ENCODE data around the gene L1CAM. TPM values are rescaled to one million over a fixed set of nuclear protein-coding genes. Genes with fewer than 3 reads are reported as not detected.

The L1CAM gene
- total and polyA plus RNA-seq, 2 of the 8 experiments (the other 6 are each of a cell fraction or from before 2014, with no cell fraction given), result 11.0 to 43.0 TPM

DNA sequence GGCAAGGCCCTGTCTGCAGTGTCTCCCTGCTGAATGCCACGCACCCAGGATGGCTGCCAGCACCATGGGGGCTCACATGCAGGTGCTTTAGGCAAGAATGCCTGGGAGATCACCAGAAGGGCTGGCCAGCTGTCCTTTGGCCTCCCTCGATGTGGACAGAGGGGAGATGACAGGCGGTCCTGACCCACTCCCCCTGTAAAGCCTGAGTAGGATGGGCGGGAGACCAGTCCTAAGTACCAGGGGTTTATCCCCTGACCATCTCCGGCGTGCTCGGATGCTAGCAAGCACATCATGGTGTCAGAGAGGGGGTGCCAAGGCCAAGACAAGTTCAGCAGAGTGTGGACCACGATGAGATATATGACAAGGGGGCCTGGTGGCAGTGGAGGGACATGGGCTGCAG, 60.9 kb downstream of the L1CAM start:
- Histone ChIP-seq H2AFZ (ENCODE audit: low read length) (no peak overlapping the region), H3K79me1 (ENCODE audit: low read depth, low read length) (no peaks in the 10 kb centered on the region; the same call in 1 of the 2 replicates), H3K36me3 (ENCODE audit: control insufficient read depth in 2 of 4, insufficient read depth in 4 of 4, low read length in 3 of 4) (no peaks in the 10 kb centered on the region; a peak in 1 of 8 replicates), H3K9me3 (ENCODE audit: insufficient read depth in 2 of 2, low read depth in 1 of 2, low read length in 1 of 2) (no peaks in the 10 kb centered on the region), H2BK5ac (ENCODE audit: low read depth, low read length) (0 out of 2 replicates have a peak overlapping the region, but pooled peaks have one; percentile 52), H3K23me2 (ENCODE audit: low read depth, low read length) (no peaks in the 10 kb centered on the region), H4K20me1 (replicated peaks in 1 of 2; ENCODE audit: control insufficient read depth in 1 of 2, insufficient read depth in 2 of 2, low read length in 2 of 2) (peaks cover 0 to 2% of the 10 kb centered on the region in 2 experiments), H3K79me2 (ENCODE audit: control insufficient read depth in 1 of 2, insufficient read depth in 2 of 2, low read length in 2 of 2) (peaks cover 26 to 83% of the 10 kb centered on the region in 2 experiments), H3K23ac (ENCODE audit: insufficient read length) (no peak overlapping the region), H3K4me3 (ENCODE audit: extremely low read depth in 1 of 4, insufficient read depth in 2 of 4, low read depth in 3 of 4, low read length in 4 of 4) (no peak overlapping the region; a peak in 1 of 8 replicates), H3K27me3 (replicated peaks in 1 of 4; ENCODE audit: control insufficient read depth in 3 of 4, extremely low read depth in 1 of 4, insufficient read depth in 3 of 4, low read length in 3 of 4) (no peaks in the 10 kb centered on the region; a peak in 2 of 7 replicates), H2AK5ac (ENCODE audit: low read depth, low read length) (peak overlapping the region; percentile 53; the same call in 1 of the 2 replicates), H3K4ac (replicated peaks; ENCODE audit: insufficient read length, low read depth, low read length) (no peak overlapping the region), H3K9ac (replicated peaks in 1 of 4; ENCODE audit: extremely low read depth in 1 of 4, low read depth in 3 of 4, low read length in 3 of 4) (no peak overlapping the region), H3K18ac (ENCODE audit: extremely low read depth, low read length) (no peak overlapping the region; the same call in 1 of the 2 replicates), H3K4me2 (ENCODE audit: insufficient read depth in 1 of 2, low read depth in 2 of 2, low read length in 2 of 2) (peak overlapping the region in 1 of 2 experiments; percentile 15; a peak in 2 of 4 replicates), H3K14ac (ENCODE audit: insufficient read length) (no peak overlapping the region), H3K56ac (replicated peaks; ENCODE audit: insufficient read length, low read depth, low read length) (no peak overlapping the region), H2BK15ac (ENCODE audit: low read length) (no peak overlapping the region), H4K5ac (ENCODE audit: insufficient read length, low read depth, low read length) (no peak overlapping the region), H2BK120ac (replicated peaks; ENCODE audit: low read depth, low read length) (no peak overlapping the region), H4K8ac (ENCODE audit: extremely low read depth, insufficient read depth, low read length) (peak overlapping the region; percentile 68; the same call in 1 of the 2 replicates), H2BK12ac (ENCODE audit: low read depth, low read length) (peak overlapping the region; percentile 50; the same call in 1 of the 2 replicates), H4K91ac (replicated peaks; ENCODE audit: insufficient read length, low read length) (no peak overlapping the region), H2BK20ac (ENCODE audit: low read length) (no peak overlapping the region), H3K4me1 (replicated peaks in 1 of 4; ENCODE audit: control insufficient read depth in 3 of 4, insufficient read depth in 4 of 4, low read length in 3 of 4) (peaks cover 6 to 23% (median 15%) of the 10 kb centered on the region in 4 experiments; a peak in 6 of 7 replicates), H3K27ac (ENCODE audit: low read depth, low read length) (no peak overlapping the region)
- 79% methylated on average over 4 of the region's 8 CpGs; no CpG with 5 or more reads in 1 of the 2 experiments for WGBS, 2 experiments (ENCODE audit: extremely low coverage in 1 of 2, insufficient coverage in 1 of 2, insufficient read length in 1 of 2, insufficient replicate concordance in 2 of 2, low coverage in 1 of 2, low lambda C conversion rate in 2 of 2, missing lambda C conversion rate in 1 of 2)
- DNase-seq (ENCODE audit: low read depth in 1 of 2, low spot score in 2 of 2), result no peak
- ChIA-PET POLR2A (ENCODE audit: partially characterized antibody) (interaction anchor here (1.0 to 2.1 kb wide), 2 partner anchors 14 to 84 kb away, joined by 4 to 5 read pairs; no protein-coding TSS in a partner anchor), CTCF (ENCODE audit: partially characterized antibody) (interaction anchor here (1.1 to 1.2 kb wide), 2 partner anchors 18 to 20 kb away, joined by 3 to 5 read pairs; no protein-coding TSS in a partner anchor)
- no peak for FAIRE-seq
- TF ChIP-seq SAP30 (IDR thresholded peaks at IDR 0.05; ENCODE audit: insufficient read depth, insufficient replicate concordance, low read length), result no peak
- TF ChIP-seq BCL11A (IDR thresholded peaks at IDR 0.05; ENCODE audit: low read depth in 2 of 2, low read length in 2 of 2), result no peak
- no peak for TF ChIP-seq POLR2A (IDR thresholded peaks at IDR 0.05; ENCODE audit: control extremely low read depth in 1 of 2, low read depth in 2 of 2, low read length in 2 of 2)
- TF ChIP-seq, protein P1, sequence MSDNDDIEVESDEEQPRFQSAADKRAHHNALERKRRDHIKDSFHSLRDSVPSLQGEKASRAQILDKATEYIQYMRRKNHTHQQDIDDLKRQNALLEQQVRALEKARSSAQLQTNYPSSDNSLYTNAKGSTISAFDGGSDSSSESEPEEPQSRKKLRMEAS (IDR thresholded peaks at IDR 0.05), result no peak
- no peak for TF ChIP-seq TCF12 (IDR thresholded peaks at IDR 0.05; ENCODE audit: low read depth, low read length)
- no peak for TF ChIP-seq MAFK (IDR thresholded peaks at IDR 0.05; ENCODE audit: low read depth, low read length)
- no peak for TF ChIP-seq EZH2 (IDR thresholded peaks at IDR 0.05; ENCODE audit: low read depth, low read length, severe bottlenecking)
- no peak for TF ChIP-seq SP2 (IDR thresholded peaks at IDR 0.05; ENCODE audit: low read length)
- no peak for TF ChIP-seq TBP (IDR thresholded peaks at IDR 0.05; ENCODE audit: low read depth, low read length)
- no peak for TF ChIP-seq EGR1 (IDR thresholded peaks at IDR 0.05; ENCODE audit: borderline replicate concordance, low read depth, low read length)
- no peak for TF ChIP-seq GABPA (IDR thresholded peaks at IDR 0.05; ENCODE audit: borderline replicate concordance, insufficient read depth, low read length)
- TF ChIP-seq SIX5 (IDR thresholded peaks at IDR 0.05; ENCODE audit: low read depth, low read length), result no peak
- TF ChIP-seq EP300 (IDR thresholded peaks at IDR 0.05; ENCODE audit: borderline replicate concordance in 1 of 2, low read depth in 2 of 2, low read length in 2 of 2), result no peak
